Gastroesophageal sphincter (tissue), 4 donors: ENCODE measurements around the gene RNLS. TPM values are rescaled to one million over a fixed set of nuclear protein-coding genes. Genes with fewer than 3 reads are reported as not detected.

ENCODE experiments used
- ATAC-seq: fragments of 150-250 bp; one replicate; pipeline ENCODE4 v1.9.1; 2016; ENCODE audit warnings: mild to moderate bottlenecking, moderate library complexity
- H3K27ac ChIP-seq, 4 donors: fragments of 200-600 bp; sonication (generic) in 3 of 4; 1 replicate in 3 of 4; 2 replicates in 1 of 4; pipeline ENCODE4 v1.5.1; 2016 to 2019
- H3K27me3 ChIP-seq: fragments of 200-600 bp; sonication (generic); one replicate; pipeline ENCODE4 v1.5.1; 2019
- H3K36me3 ChIP-seq, 2 donors: fragments of 200-600 bp; sonication (generic); one replicate each; pipeline ENCODE4 v1.5.1; 2019; ENCODE audit warnings: control low read depth in 1 of 2
- H3K4me1 ChIP-seq, 3 donors: fragments of 200-600 bp; sonication (generic); 1 replicate in 2 of 3; 2 replicates in 1 of 3; pipeline ENCODE4 v1.5.1; 2016 to 2019; ENCODE audit warnings: control low read depth in 2 of 3
- H3K4me3 ChIP-seq, 2 donors: fragments of 200-600 bp; sonication (generic); one replicate each; pipeline ENCODE4 v1.5.1; 2019; ENCODE audit warnings: mild to moderate bottlenecking in 1 of 2, moderate library complexity in 1 of 2
- H3K9me3 ChIP-seq, 3 donors: fragments of 200-600 bp; sonication (generic); one replicate each; pipeline ENCODE4 v1.5.1; 2017 to 2019; ENCODE audit warnings: control low read depth in 2 of 3
- EP300 ChIP-seq: sonication (generic); formaldehyde crosslinking; IDR thresholded peaks from one replicate; pipeline ENCODE4 v1.6.1; 2017; ENCODE audit warnings: antibody characterized with exemption, mild to moderate bottlenecking
- POLR2A ChIP-seq, 2 donors: fragments of 450-650 bp; IDR thresholded peaks; one replicate each; pipeline ENCODE4 v1.6.1; 2017; ENCODE audit warnings: antibody characterized with exemption in 2 of 2, mild to moderate bottlenecking in 2 of 2, moderate library complexity in 1 of 2
- POLR2AphosphoS5 ChIP-seq: sonication (generic); formaldehyde crosslinking; IDR thresholded peaks from one replicate; pipeline ENCODE4 v1.6.1; 2017; ENCODE audit warnings: antibody characterized with exemption
- WGBS, 2 donors: methylation state at CpG; one replicate each; pipeline ENCODE4 v1.1.5; 2018; ENCODE audit warnings: low coverage in 1 of 2; 5-methylcytosine and 5-hydroxymethylcytosine counted together
- total RNA-seq, 4 donors: library from RNA; depleted of rRNA; stranded (reverse); fragments of >200 nt; gene quantifications; one replicate each; pipeline ENCODE4 v1.1.0, GENCODE V29; 2016
- TF ChIP-seq, protein P1 (sequence below), 4 experiments: fragments of 200-600 bp in 2 of 4; fragments of 450-650 bp in 2 of 4; sonication (generic) in 1 of 4; IDR thresholded peaks; one replicate each; pipeline ENCODE4 v1.5.1; 2017 to 2019; ENCODE audit warnings: antibody characterized with exemption in 4 of 4, mild to moderate bottlenecking in 2 of 4, moderate library complexity in 2 of 4

RNLS gene
- total RNA-seq, 4 donors from 2014 or later, result 9.4 to 25.1 (median 15.3) TPM

DNA sequence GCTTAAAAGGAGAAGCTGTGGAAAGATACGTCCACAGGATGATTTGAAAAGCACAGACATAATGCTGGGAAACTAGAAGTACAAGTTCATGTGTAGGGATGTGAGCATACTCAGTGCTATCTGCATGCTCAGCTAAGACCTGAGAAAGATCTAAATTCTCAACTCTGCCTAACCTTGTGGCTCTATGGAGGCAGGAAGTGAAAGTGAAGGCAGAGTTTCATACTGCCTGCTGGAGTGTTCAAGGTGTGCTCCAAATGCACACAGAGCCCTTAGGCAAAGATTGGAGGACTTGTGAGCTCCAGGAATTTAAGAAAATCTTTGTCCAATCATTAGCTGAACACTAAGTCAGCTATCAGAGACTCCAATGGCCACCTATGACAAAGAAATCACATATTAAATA, 190.9 kb downstream of the RNLS start:
- WGBS, 2 donors, result 57 to 60% methylated on average over 1 of the region's 1 CpG
- ATAC-seq, result no peak

DNA sequence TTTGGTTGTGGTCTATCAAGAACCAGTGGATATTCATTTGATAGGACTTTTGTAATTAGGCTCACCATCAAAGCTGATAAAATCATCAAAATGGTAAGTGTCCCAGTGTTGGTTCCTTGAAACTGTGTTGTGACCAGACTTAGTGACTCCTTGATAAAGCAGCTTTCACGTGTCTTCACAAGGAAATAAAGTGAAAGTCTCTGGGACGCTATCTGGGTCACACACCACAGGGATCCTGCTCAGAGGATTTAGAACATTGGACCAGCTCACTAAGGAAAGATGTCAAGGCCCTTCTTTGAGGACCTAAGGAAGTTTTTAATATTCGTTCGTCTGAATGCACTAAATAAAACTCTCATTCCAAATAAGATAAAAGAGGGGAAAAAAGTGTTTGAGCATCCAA, 193.1 kb downstream of the RNLS start:
- H3K27me3 ChIP-seq, result no peaks in the 10 kb centered on the region
- TF ChIP-seq POLR2A (IDR thresholded peaks at IDR 0.05), result no peak
- no peak for TF ChIP-seq POLR2AphosphoS5
- no peak for TF ChIP-seq EP300
- TF ChIP-seq, protein P1, sequence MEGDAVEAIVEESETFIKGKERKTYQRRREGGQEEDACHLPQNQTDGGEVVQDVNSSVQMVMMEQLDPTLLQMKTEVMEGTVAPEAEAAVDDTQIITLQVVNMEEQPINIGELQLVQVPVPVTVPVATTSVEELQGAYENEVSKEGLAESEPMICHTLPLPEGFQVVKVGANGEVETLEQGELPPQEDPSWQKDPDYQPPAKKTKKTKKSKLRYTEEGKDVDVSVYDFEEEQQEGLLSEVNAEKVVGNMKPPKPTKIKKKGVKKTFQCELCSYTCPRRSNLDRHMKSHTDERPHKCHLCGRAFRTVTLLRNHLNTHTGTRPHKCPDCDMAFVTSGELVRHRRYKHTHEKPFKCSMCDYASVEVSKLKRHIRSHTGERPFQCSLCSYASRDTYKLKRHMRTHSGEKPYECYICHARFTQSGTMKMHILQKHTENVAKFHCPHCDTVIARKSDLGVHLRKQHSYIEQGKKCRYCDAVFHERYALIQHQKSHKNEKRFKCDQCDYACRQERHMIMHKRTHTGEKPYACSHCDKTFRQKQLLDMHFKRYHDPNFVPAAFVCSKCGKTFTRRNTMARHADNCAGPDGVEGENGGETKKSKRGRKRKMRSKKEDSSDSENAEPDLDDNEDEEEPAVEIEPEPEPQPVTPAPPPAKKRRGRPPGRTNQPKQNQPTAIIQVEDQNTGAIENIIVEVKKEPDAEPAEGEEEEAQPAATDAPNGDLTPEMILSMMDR (IDR thresholded peaks at IDR 0.05), result no peak
- WGBS, 2 donors, result 75 to 78% methylated on average over 4 of the region's 4 CpGs
- ATAC-seq, result no peak
- H3K4me1 ChIP-seq, result peaks cover 10 to 45% (median 11%) of the 10 kb centered on the region in 3 donors
- H3K27ac ChIP-seq, result no peak overlapping the region
- peaks cover 0 to under 1% (median 0%) of the 10 kb centered on the region in 3 donors for H3K9me3 ChIP-seq
- H3K36me3 ChIP-seq, result no peaks in the 10 kb centered on the region
- no peak overlapping the region for H3K4me3 ChIP-seq

More for the DNA sequence above, 190.9 kb downstream of the RNLS start:
- TF ChIP-seq POLR2A (IDR thresholded peaks at IDR 0.05) (no peak), POLR2AphosphoS5 (no peak), EP300 (no peak)
- TF ChIP-seq, protein P1 (IDR thresholded peaks at IDR 0.05), result no peak
- H3K27ac ChIP-seq, result no peak overlapping the region
- no peaks in the 10 kb centered on the region for H3K27me3 ChIP-seq
- H3K4me1 ChIP-seq, result peaks cover 0 to 24% (median 0%) of the 10 kb centered on the region in 3 donors
- H3K9me3 ChIP-seq, result peaks cover 0 to 20% (median 0%) of the 10 kb centered on the region in 3 donors
- no peaks in the 10 kb centered on the region for H3K36me3 ChIP-seq
- no peak overlapping the region for H3K4me3 ChIP-seq

GRCh38 chr10:88389456-88389855, 193.7 kb downstream of the RNLS start:
- H3K4me3 ChIP-seq, result no peak overlapping the region
- no peaks in the 10 kb centered on the region for H3K36me3 ChIP-seq
- peaks cover 10 to 45% (median 11%) of the 10 kb centered on the region in 3 donors for H3K4me1 ChIP-seq
- 10 to 13% methylated on average over 3 of the region's 3 CpGs for WGBS, 2 donors
- no peaks in the 10 kb centered on the region for H3K27me3 ChIP-seq
- TF ChIP-seq, protein P1 (IDR thresholded peaks at IDR 0.05), result peak; percentile 25 to 64 (median 54)
- TF ChIP-seq POLR2AphosphoS5 (peak; percentile 15), POLR2A (IDR thresholded peaks at IDR 0.05) (no peak)
- ATAC-seq, result no peak
- no peaks in the 10 kb centered on the region for H3K9me3 ChIP-seq
- no peak overlapping the region for H3K27ac ChIP-seq

DNA sequence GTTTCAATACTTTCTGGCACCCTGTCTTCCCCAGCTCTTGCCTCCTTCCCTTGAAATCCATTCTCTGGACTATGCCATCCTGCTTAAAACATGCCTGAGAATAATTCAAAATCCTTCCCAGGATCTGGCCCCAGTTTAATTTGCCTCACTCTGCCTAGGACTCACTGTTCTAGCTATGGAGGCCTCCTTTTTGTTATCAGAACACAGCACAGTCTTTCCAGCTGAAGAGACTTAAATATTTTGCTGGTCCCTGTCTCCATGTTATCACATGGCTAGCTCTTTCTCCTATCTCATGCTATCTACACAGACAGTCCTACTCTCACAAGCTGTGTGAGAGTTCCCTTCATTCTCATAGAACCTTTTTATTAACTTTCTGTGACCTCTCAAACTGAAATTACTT, 194.8 kb downstream of the RNLS start:
- peaks cover 10 to 45% (median 11%) of the 10 kb centered on the region in 3 donors for H3K4me1 ChIP-seq
- no peaks in the 10 kb centered on the region for H3K9me3 ChIP-seq
- H3K4me3 ChIP-seq, result no peak overlapping the region
- ATAC-seq, result no peak
- no peaks in the 10 kb centered on the region for H3K27me3 ChIP-seq
- no peaks in the 10 kb centered on the region for H3K36me3 ChIP-seq
- TF ChIP-seq, protein P1 (IDR thresholded peaks at IDR 0.05), result no peak
- TF ChIP-seq EP300, result no peak
- no peak for TF ChIP-seq POLR2AphosphoS5
- no peak for TF ChIP-seq POLR2A (IDR thresholded peaks at IDR 0.05)
- peak overlapping the region in 2 of 4 donors; percentile 52 to 58 for H3K27ac ChIP-seq
